Lower leg skin (tissue), 4 donors: ENCODE data around the gene SEMA3A. TPM values are rescaled to one million over a fixed set of nuclear protein-coding genes. Genes with fewer than 3 reads are reported as not detected.
"Not testable (repeated sequence)": the region's sequence is repeated elsewhere in the genome, so short reads cannot be mapped to it uniquely, and the experiment has no call there.

Source experiments
- DNase-seq, 2 donors: peaks; one replicate each; pipeline ENCODE4 v3.0.0-alpha.2; 2019; ENCODE audit warnings: low spot score in 2 of 2
- H3K4me3 ChIP-seq: fragments of 200-600 bp; sonication (generic); 2 replicates; pipeline ENCODE4 v1.5.1; 2017; ENCODE audit warnings: mild to moderate bottlenecking, low read depth; ENCODE audit not compliant: poor library complexity, severe bottlenecking
- POLR2A ChIP-seq, 2 donors: fragments of 450-650 bp; IDR thresholded peaks; one replicate each; pipeline ENCODE4 v1.6.1; 2016 to 2017; ENCODE audit warnings: antibody characterized with exemption in 2 of 2, mild to moderate bottlenecking in 1 of 2, moderate library complexity in 1 of 2
- WGBS, 2 donors: methylation state at CpG; one replicate each; pipeline ENCODE4 v1.1.5; 2018; 5-methylcytosine and 5-hydroxymethylcytosine counted together
- intact Hi-C: fragments of 100-400 bp; cut with DNase I; formaldehyde crosslinking; loops from one replicate; pipeline ENCODE4 v1.15.0; 2023; ENCODE audit warnings: low total_unique reads
- total RNA-seq, 4 donors: library from RNA; depleted of rRNA; stranded (reverse); fragments of >200 nt; gene quantifications; one replicate each; pipeline ENCODE4 v1.1.0, GENCODE V29; 2016
- TF ChIP-seq, protein P1 (sequence below), 3 donors: fragments of 450-650 bp; IDR thresholded peaks; one replicate each; pipeline ENCODE4 v1.5.1; 2016; ENCODE audit warnings: antibody characterized with exemption in 3 of 3, mild to moderate bottlenecking in 3 of 3, moderate library complexity in 2 of 3

SEMA3A gene
- total RNA-seq, 4 donors from 2014 or later: 0.19 to 1.6 (median 1.4) TPM

- DNase-seq: no peak
- intact Hi-C loops: no loop called here
- no peak for TF ChIP-seq POLR2A (IDR thresholded peaks at IDR 0.05)
- TF ChIP-seq, protein P1, sequence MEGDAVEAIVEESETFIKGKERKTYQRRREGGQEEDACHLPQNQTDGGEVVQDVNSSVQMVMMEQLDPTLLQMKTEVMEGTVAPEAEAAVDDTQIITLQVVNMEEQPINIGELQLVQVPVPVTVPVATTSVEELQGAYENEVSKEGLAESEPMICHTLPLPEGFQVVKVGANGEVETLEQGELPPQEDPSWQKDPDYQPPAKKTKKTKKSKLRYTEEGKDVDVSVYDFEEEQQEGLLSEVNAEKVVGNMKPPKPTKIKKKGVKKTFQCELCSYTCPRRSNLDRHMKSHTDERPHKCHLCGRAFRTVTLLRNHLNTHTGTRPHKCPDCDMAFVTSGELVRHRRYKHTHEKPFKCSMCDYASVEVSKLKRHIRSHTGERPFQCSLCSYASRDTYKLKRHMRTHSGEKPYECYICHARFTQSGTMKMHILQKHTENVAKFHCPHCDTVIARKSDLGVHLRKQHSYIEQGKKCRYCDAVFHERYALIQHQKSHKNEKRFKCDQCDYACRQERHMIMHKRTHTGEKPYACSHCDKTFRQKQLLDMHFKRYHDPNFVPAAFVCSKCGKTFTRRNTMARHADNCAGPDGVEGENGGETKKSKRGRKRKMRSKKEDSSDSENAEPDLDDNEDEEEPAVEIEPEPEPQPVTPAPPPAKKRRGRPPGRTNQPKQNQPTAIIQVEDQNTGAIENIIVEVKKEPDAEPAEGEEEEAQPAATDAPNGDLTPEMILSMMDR (IDR thresholded peaks at IDR 0.05): no peak
Observed at GRCh38 chr7:84162125-84162524, 32.5 kb downstream of the SEMA3A start.

DNA sequence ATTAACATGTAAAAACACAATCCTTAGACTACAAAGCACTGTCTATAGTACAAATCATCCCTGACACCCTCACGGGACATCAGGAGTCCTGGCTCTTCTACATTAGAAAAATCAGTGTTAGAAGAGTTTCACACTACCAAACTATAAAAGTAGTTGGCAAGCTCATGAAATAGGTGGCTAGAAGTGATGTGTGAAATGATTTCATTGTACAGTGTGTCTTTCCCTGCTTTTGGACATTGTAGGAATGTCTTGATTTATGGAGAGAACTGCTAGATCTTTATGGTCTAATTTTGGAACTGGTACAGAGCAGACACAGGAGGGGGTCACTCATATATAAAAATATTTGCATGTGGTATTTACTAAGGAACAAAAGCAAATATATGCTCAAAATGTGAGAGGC is 33.2 kb downstream of the SEMA3A start:
- no peak for DNase-seq
- no peak for TF ChIP-seq POLR2A (IDR thresholded peaks at IDR 0.05)
- intact Hi-C loops: no loop called here
- no peak overlapping the region for H3K4me3 ChIP-seq
- WGBS, 2 donors: 90 to 96% methylated on average over 1 of the region's 1 CpG

More at GRCh38 chr7:84162125-84162524, 32.5 kb downstream of the SEMA3A start:
- no peak overlapping the region for H3K4me3 ChIP-seq

DNA sequence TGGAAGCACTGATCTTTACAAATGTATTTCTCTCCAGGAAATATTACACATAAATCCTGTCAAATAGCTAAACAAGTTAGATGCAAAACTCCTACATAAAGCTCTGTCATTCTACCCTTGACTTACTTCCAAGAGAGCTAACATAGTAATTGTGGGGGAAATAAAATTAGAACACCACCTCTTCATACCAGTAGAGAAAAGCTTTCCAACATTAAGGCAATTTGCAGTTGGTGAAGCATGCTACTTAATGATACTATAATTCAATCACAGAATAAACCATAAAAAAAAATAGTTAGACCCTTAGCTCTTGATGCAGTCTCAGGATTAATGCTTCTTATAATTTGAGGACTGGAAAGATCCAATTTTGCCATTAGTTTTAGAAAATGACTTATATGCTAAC is 35.2 kb downstream of the SEMA3A start:
- no peak for TF ChIP-seq POLR2A (IDR thresholded peaks at IDR 0.05)
- TF ChIP-seq, protein P1 (IDR thresholded peaks at IDR 0.05): no peak
- intact Hi-C loops: no loop called here
- H3K4me3 ChIP-seq: no peak overlapping the region
- DNase-seq: no peak

DNA sequence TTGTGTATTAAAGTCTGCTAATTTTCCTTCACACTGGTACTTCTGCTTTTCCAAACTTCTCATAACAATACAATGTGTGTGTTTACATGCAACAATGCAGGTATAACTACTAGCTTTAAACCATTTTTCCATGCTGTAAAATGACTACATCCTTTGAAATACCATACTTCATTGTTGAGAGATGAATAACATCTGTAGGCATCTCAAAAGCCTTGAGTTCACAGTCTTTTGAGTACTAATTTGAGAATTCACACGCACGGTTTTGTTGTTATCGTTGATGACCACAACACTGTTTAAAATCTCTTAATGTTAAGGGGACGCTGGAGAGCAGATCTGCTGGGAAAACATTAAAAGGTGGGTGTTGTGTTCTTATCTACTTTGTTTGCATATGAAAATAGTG is 37.4 kb downstream of the SEMA3A start:
- H3K4me3 ChIP-seq: no peak overlapping the region
- TF ChIP-seq, protein P1 (IDR thresholded peaks at IDR 0.05): no peak
- no peak for TF ChIP-seq POLR2A (IDR thresholded peaks at IDR 0.05)
- no peak for DNase-seq
- 93 to 94% methylated on average over 4 of the region's 4 CpGs for WGBS, 2 donors
- intact Hi-C loops: no loop called here

DNA sequence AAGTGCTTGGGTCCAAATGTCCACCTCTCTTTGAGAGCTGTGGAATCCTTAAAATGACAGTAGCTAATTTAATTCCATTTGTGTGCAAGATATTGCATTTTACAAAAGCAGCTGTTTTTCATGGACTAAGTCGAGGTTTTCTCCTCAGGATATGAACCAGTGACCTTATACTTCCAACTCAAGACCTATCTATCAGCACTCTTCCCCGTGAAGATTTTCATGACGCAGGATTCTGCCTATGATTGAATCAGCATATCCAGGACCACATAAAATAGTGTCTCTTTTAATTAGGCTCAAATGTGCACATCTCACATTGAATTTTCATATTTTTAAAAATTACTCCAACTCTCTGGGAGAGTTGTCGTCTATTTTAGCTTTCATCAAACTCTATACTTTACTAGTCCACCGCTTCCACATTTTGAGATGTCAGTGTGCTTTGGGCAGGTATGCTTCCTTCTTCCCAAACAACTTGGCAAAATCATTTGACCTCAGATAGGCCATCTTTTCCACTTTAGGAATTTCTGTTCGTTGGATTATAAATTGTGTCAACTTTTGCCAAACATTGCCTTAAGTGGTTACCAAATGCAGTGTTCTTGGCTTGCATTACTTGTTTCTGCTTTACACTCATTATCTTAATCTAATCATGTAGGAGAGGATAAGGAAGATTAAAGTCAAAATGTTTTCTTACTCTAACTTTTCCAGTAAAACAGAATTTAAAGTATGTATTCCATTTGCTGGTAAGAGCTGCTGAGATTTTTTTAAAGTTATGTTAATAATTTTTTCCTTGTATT is 39.4 kb downstream of the SEMA3A start:
- no peak for DNase-seq
- no peak for TF ChIP-seq POLR2A (IDR thresholded peaks at IDR 0.05)
- TF ChIP-seq, protein P1 (IDR thresholded peaks at IDR 0.05): no peak
- intact Hi-C loops: no loop called here
- no peak overlapping the region for H3K4me3 ChIP-seq
- WGBS, 2 donors: 53 to 62% methylated on average over 6 of the region's 6 CpGs

DNA sequence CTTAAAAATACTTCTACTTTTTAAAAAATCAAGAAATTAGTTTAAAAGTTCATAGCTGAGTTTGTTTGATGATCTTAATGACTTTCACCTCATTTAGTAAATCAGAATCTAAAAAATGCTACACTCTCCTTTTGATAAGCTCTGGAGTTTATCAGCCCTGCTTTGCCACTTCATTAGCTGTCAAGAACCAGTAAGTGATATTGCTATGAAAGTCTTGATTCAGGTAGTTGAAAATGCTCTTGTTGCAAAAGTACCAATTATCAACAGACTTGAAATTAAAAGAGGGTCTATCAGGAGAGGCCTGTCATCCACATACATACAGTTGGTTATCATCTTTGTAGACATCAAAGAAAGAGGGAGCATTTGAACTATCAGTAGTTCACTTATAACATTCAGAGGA is 41.6 kb downstream of the SEMA3A start:
- TF ChIP-seq POLR2A (IDR thresholded peaks at IDR 0.05): no peak
- TF ChIP-seq, protein P1 (IDR thresholded peaks at IDR 0.05): no peak
- intact Hi-C loops: no loop called here
- no peak overlapping the region for H3K4me3 ChIP-seq
- DNase-seq: no peak

DNA sequence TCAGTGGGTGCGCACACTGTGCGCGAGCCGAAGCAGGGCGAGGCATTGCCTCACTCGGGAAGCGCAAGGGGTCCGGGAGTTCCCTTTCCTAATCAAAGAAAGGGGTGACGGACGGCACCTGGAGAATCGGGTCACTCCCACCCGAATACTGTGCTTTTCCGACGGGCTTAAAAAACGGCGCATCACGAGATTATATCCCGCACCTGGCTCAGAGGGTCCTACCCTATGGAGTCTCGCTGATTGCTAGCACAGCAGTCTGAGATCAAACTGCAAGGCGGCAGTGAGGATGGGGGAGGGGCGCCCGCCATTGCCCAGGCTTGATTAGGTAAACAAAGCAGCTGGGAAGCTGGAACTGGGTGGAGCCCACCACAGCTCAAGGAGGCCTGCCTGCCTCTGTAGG is 44.2 kb downstream of the SEMA3A start:
- H3K4me3 ChIP-seq, intact Hi-C loops: not testable (repeated sequence)
- 98 to 99% methylated on average over 22 of the region's 22 CpGs for WGBS, 2 donors
- peak in 1 of 2 donors; percentile 52 for DNase-seq
